Putamen (tissue), 1 donor: Measurements from ENCODE around the gene HOXB3.

Experiments used
- DNase-seq: peaks from one replicate; pipeline ENCODE4 v3.0.0-alpha.2; 2016; ENCODE audit warnings: low spot score

Gene HOXB3

DNA sequence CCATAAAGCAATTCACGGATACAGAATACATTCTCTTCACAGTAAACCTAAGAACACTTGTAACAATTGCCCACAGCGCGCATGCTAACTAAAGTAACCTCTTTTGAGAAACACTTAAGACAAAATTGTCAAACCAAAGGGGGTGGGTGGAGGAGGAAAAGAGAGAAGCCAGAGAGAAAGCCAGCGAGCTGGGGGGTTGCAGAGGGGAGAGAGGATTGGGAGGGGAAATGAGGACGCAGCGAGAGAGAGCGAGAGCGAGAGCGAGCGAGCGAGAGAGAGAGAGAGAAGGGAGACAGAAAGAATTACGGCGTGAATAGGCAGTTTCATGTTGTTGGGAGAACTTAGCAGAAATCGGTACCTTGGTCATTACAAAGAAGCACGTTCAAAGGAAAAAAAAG, 22.4 kb upstream of the HOXB3 start:
- DNase-seq: no peak

- DNase-seq: no peak
Measured at GRCh38 chr17:48611681-48612455, 21.8 kb upstream of the HOXB3 start.

DNA sequence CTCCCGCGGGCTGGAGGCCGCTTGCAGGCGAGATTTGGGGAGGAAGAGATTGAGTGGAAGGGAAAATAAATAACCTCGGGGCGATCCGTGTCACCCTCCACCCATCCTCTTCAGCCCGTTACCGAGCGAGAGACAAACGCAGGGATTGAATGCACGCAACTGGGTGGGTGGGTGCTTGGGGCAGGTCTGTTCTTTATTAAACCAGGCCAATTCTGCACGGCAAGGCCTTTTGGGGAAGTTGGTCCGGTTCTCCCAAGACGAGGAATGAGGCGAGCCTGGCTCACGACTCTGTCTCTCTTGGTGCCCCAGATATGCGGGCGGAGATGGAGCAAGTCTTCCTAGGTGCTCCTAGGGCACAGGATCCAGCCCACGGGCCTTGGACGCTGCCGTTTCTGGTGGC, 21.2 kb upstream of the HOXB3 start:
- DNase-seq: no peak

- DNase-seq: no peak
Measured at GRCh38 chr17:48610282-48611211, 20.5 kb upstream of the HOXB3 start, which contains the start of gene HOXB7. TSS of gene HOXB7 (minus strand) at chr17:48611017. CDS start at chr17:48610918, 99 bp downstream.

DNA sequence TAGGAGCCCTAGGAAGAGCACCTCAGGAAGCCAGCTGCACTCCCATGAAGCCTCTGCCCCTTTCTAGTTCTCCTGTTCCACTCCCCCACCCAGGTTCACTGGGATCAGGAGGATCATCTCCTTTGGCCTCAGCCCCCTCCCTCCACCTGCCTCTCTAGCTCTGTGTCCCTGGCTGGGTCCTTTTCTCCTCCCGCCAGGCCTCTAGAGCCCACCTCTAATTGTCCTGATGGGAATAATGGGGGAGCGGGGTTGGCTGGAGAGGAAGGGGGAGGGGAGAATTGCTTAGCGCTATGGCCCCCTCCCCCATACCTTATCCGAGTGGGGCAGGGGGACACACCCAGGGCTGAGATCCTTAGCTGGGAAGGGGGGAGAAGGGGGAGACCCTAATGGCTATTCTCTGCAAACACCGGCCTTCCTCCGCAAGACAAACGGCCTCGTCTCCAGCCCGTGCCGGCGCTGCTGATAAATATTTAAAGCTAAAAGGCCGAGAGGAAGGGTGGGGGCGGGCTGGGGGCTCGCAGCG, 19.8 kb upstream of the HOXB3 start:
- no peak for DNase-seq

- no peak for DNase-seq
Measured at GRCh38 chr17:48609033-48609432, 19.0 kb upstream of the HOXB3 start.

- DNase-seq: no peak
Measured at GRCh38 chr17:48608494-48608834, 18.4 kb upstream of the HOXB3 start.

DNA sequence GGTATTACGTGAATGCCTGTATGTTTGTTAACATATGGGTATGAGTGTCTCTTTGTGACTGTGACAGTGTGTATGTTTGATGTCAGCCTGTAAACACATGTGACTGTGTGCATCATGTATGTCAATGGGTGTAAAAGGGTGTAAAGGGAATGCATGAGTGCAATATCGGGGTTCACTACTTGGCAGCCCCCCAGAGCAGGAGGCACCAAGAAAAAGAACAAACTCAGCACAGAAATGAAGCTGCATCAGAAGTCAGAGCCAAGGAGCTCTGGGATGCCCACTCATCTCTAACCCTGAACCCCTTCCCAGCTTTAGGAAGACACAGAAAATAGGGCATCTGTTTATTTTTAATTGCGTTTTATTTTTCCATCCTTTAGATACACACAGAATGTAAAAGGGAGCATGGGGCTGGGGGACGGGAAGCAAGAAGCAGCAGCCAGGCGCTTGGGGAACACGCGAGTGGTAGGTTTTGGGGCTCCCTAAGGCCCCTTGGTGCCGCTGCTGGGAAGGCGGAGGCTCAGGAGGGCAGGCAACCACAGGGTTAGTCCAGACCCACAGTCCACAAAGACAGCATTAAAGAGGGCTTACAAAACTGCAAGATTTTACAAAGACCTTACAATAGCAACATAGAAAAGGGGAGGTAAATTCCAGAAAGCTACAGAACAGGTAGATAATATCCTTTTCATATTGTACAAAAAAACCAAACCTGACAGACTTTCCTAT, 17.0 kb upstream of the HOXB3 start:
- no peak for DNase-seq

GRCh38 chr17:48605991-48606891, 16.2 kb upstream of the HOXB3 start:
- DNase-seq: no peak

GRCh38 chr17:48605409-48605919, 15.4 kb upstream of the HOXB3 start:
- no peak for DNase-seq

DNA sequence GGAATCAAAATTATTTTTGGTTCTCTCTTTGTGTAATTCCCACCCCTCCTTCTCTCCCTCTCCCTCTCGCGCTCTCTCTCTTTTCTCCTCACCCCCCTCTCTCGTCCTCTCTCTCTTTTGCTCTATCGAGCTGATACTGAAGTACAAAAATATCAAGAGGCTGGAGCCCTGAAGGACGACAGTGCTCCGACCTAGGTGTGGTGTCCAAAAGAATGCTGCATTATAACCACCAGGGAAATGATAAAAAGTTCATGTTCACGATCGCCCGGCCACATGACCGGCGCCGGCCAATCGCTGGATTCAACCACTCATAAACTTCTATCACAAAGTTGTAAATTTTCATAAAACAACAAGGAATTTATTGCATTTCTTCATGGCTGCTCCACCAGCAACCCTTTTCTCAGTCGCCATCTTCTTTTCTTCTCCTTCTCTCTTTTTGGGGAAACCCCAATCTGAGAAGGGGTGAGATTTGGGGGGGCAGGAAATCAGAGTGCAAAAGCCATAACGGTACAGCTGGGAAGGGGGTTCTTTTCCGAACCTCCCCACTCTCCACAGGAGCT, 14.8 kb upstream of the HOXB3 start, which contains the start of gene HOXB6:
HOXB6 (minus strand) TSS at position 217 of the 560 bp plus-strand sequence. CDS start 6,836 bp downstream, outside the sequence.
- no peak for DNase-seq

DNA sequence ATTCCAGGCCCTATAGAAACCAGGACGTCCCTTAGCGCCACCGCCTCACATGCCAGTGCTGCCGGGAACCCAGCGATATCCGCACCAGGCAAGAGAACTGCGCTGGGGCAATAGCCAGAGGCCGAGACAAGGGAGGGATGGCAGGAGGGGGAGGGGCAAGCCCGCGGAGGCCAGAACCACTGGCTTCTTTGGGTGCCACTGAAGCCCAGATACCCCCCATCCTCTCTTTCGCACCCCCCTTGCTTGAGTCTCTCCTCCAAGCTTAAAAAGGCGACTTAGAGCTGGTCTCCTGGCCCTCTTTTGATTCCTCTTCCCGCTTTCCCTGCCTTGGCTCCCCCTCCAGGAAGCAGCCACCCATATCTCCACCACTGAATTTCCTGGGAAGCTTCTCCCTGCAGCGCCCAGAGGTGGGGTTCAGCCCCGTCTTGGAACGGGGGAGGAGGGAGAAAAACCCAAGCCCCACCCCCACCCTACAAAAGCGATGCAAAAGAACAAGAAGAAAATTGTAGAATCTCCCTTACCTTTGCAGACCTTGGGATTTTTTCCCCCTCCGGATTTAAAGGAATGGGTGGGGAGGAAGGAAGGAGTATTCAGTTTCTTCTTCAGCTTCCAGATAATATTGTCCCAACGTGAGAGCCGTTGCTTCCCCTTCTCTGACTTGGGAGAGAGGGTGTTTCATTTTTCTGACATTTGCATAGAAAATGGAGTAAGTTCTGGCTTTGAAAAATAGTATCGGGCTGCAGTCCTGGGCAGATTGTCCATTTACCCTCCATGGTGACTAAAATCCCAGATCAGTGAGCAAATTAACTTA, 14.1 kb upstream of the HOXB3 start:
- no peak for DNase-seq

- DNase-seq: no peak
Measured at GRCh38 chr17:48601539-48602425, 11.7 kb upstream of the HOXB3 start.

GRCh38 chr17:48601207-48601538, 11.1 kb upstream of the HOXB3 start:
- no peak for DNase-seq

DNA sequence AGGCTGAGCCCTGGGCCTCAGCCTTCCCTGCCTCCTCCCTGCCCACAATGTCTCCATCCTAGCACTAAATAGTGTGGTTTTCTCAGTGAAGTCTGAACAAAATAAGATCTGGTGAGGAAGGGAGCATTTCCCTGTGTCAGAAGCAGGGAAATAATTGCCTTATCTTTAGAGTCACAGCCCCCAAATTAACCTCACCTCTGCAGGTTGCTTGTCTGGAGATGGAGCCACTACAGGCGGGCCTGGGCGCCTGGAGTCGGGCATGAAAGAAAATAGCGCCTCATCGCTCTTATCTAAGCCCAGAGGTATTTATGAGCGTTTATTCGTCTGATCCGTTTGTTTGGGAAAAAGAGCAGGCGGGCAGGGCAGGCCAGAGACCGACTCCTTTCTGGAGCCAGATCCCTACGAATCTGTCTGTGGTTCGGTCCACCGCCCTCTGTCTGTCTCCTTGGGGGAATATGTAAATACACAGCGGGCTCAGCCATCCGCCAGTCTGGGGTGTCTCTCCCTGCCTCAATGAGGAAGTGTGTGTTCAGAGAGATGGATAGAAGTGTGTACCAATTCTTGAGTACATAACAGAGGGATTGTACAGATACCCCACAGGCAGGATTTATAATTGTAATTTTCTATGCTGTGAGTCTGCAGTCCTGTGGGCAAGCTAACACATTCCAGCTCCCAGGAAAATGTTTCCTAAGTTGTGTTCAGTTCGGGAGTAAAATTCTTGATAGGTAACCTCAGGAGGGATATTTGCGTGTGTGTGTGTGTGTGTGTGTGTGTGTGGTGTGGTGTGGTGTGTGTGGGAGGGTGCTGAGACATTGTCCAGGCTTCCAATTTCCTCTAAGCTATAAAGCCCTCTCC, 10.4 kb upstream of the HOXB3 start:
- DNase-seq: no peak

DNA sequence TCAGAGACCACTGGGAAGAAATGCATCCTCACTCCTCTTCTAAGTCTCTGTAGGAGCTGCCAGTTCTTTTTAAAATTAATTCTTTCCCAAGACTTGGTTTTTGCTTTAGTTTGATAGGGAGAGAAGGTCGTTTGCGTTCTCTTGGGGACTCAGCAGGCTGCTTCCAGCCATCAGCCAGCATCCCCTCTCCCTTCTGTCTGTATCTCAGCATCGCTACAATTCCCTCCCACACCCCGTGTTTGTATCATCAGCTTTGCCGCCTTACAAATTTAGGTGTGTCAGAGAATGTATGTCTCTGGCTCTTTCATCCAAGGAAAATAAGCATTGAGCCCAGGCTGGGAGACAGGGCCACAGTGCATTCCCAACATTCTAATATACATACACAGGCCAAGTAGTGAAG, 9.3 kb upstream of the HOXB3 start:
- DNase-seq: no peak

DNA sequence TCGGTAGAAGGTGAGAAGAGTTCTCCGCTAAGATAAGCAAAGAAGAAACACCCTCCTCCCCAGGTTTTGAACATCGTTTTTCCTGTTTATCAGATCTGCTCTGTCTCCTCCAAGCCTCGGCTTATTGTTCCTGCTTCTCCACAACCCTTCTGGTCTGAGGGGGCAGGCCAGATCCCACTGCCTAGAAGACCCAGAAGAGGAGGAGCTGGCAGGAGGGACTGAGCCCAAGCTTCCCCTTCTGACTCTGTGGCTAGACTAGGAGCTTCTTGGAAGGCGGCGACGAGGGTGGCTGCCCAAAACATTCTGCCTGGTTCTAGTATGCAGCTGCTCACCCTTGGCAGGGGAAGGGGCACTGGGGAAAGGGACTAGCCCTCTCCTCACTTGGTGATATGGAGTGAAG, 8.7 kb upstream of the HOXB3 start:
- no peak for DNase-seq
